ENCODE data around the gene HSPBAP1. TPM values are rescaled to one million over a fixed set of nuclear protein-coding genes. Genes with fewer than 3 reads are reported as not detected.
A peak's percentile ranks its signal among the peaks of the same experiment; 100 is the strongest.

Gene HSPBAP1
- 5.7 and 12.3 TPM in 2 replicates for total RNA-seq (2014; rRNA removed; shearing (Covaris generic))

- DNase-seq (ENCODE audit: low spot score): peak; percentile 88
- in situ Hi-C loops (cut with HindIII; ENCODE audit: low sequenced_read_pairs): no loop called here
Observed at GRCh38 chr3:122793568-122794416, at the start of gene HSPBAP1. Gene HSPBAP1, minus strand, starts transcription at chr3:122793831. Its CDS starts 151 bp downstream, at chr3:122793680.

DNA sequence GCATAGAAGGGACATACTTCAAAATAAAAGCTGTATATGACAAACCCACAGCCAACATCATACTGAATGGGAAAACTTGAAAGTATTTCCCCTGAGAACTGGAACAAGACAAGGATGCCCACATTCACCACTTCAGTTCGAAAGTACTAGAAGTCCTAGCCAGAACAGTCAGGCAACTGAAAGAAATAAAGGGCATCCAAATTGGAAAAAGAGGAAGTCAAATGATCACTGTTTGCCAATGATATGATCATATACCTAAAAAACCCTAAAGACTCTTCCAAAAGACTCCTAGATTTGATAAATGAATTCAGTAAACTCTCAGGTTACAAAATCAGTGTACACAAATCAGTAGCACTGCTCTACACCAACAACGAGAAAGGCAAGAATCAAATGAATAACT, 42.0 kb upstream of the HSPBAP1 start:
- no peak for DNase-seq (ENCODE audit: low spot score)
- in situ Hi-C loops (cut with HindIII; ENCODE audit: low sequenced_read_pairs): no loop called here

GRCh38 chr3:122828281-122828680, 34.6 kb upstream of the HSPBAP1 start:
- in situ Hi-C loops (cut with HindIII; ENCODE audit: low sequenced_read_pairs): no loop called here
- DNase-seq (ENCODE audit: low spot score): no peak

DNA sequence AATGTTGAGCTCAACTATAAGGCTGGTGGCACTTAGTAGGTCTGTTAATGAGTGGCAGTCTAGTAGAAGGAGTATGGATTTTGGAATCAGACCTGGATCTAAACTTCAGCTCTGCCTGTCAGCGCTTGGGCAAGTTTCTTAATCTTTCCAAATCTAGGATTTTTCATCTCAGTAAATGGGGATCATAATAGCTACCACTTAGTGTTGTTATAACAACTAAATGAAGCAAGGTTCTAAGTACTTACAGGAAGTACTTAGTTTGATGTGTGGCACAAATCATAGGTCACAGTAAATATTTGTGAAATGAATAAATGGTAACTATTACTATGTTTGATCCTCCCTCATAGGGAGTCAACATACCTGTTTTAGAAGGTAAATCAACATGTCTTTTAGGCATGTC, 32.6 kb upstream of the HSPBAP1 start:
- in situ Hi-C loops (cut with HindIII; ENCODE audit: low sequenced_read_pairs): no loop called here
- DNase-seq (ENCODE audit: low spot score): no peak

- in situ Hi-C loops (cut with HindIII; ENCODE audit: low sequenced_read_pairs): no loop called here
- DNase-seq (ENCODE audit: low spot score): no peak
Observed at GRCh38 chr3:122825460-122825859, 31.8 kb upstream of the HSPBAP1 start.

DNA sequence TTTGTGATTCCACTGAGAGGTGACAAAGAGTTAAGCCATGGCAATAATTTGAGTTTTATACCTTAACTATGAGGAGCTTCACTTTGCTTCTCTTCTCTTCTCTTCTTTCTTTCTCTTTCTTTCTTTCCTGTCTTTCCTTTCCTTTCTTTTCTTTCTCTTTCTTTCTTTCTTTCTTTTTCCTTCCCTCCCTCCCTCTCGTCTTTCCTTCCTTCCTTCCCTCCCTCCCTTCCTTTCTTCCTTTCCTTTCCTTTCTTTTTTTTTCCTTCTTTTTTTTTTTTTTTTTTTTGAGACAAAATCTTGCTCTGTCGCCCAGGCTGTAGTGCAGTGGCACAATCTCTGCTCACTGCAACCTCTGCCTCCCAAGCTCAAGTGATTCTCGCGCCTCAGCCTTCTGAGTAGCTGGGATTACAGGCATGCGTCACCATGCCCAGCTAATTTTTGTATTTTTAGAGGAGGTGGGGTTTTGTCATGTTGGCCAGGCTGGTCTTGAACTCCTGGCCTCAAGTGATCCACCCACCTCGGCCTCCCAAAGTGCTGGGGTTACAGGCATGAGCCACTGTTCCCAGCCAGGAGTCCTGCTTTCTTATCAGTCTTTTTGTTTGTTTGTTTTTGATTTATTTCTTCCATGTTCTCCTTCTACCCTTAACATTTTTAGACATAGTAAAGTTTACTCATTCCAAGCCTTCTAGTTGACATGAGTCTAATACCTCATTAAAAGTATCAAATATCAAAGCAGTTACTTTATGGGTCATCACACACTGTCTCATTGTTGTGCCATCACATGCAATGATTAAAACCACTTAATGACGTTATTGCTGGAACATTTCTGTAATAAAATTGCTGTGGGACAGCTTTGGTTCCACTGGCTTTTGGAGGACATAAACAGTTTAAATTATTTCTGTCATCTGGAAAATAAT, 31.1 kb upstream of the HSPBAP1 start:
- in situ Hi-C loops (cut with HindIII; ENCODE audit: low sequenced_read_pairs): no loop called here
- DNase-seq (ENCODE audit: low spot score): no peak

GRCh38 chr3:122816587-122816986, 23.0 kb upstream of the HSPBAP1 start:
- no peak for DNase-seq (ENCODE audit: low spot score)
- in situ Hi-C loops (cut with HindIII; ENCODE audit: low sequenced_read_pairs): no loop called here

- no peak for DNase-seq (ENCODE audit: low spot score)
- in situ Hi-C loops (cut with HindIII; ENCODE audit: low sequenced_read_pairs): no loop called here
Observed at GRCh38 chr3:122810734-122811133, 17.1 kb upstream of the HSPBAP1 start.

GRCh38 chr3:122803977-122804376, 10.3 kb upstream of the HSPBAP1 start:
- in situ Hi-C loops (cut with HindIII; ENCODE audit: low sequenced_read_pairs): no loop called here
- no peak for DNase-seq (ENCODE audit: low spot score)

DNA sequence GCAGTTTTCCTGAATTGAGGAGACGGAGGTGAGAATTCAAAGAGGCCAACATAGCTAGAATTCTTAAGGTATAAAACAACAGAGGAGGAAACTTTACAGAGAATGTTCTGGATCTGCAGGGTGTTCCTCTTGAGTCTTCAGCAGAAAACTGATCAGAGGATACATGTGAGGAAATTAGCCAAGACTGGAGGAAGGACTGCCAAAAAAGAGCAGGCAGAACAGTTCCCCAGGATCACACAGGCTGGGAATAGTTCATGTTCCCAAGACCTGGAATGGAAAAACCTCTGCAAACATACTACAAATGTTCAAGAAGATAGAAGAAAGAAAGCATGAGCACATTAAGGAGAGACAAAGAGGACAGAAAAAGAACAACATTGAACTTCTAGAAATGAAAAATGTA, 8.7 kb upstream of the HSPBAP1 start:
- in situ Hi-C loops (cut with HindIII; ENCODE audit: low sequenced_read_pairs): no loop called here

GRCh38 chr3:122800706-122801237, 7.1 kb upstream of the HSPBAP1 start:
- in situ Hi-C loops (cut with HindIII; ENCODE audit: low sequenced_read_pairs): no loop called here
- DNase-seq (ENCODE audit: low spot score): no peak

More for the DNA sequence above, 8.7 kb upstream of the HSPBAP1 start:
- DNase-seq (ENCODE audit: low spot score): no peak

GRCh38 chr3:122800031-122800430, 6.4 kb upstream of the HSPBAP1 start:
- DNase-seq (ENCODE audit: low spot score): no peak
- in situ Hi-C loops (cut with HindIII; ENCODE audit: low sequenced_read_pairs): no loop called here

GRCh38 chr3:122799322-122799721, 5.7 kb upstream of the HSPBAP1 start:
- no peak for DNase-seq (ENCODE audit: low spot score)
- in situ Hi-C loops (cut with HindIII; ENCODE audit: low sequenced_read_pairs): no loop called here

DNA sequence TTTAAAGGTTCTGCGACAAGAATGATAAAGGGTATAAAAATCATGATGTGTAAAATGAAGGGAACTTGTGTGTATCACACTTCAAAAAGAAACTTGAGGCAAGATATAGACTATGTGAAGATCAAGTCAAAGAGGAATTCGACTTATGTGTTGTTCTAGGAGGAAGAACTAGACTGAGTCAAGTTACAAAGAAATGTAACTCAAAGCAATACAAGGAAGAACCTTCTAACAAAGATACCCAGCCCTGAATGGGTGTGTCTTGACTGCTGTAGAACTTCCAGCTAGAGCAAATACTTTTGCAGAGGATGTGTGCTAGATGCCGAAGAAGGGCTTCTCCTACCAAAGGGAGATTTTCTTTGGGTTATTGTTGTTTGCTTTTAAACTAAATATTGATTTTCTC, 3.7 kb upstream of the HSPBAP1 start:
- in situ Hi-C loops (cut with HindIII; ENCODE audit: low sequenced_read_pairs): no loop called here
- no peak for DNase-seq (ENCODE audit: low spot score)

- DNase-seq (ENCODE audit: low spot score): peak; percentile 48
- in situ Hi-C loops (cut with HindIII; ENCODE audit: low sequenced_read_pairs): no loop called here
Observed at GRCh38 chr3:122795674-122796195, 2.1 kb upstream of the HSPBAP1 start.

- peak; percentile 69 for DNase-seq (ENCODE audit: low spot score)
- in situ Hi-C loops (cut with HindIII; ENCODE audit: low sequenced_read_pairs): no loop called here
Observed at GRCh38 chr3:122794779-122795673, 1.4 kb upstream of the HSPBAP1 start, which contains the start of gene SLC49A4. Gene SLC49A4, plus strand, starts transcription at chr3:122795069. Its CDS starts 124 bp downstream, at chr3:122795193.

DNA sequence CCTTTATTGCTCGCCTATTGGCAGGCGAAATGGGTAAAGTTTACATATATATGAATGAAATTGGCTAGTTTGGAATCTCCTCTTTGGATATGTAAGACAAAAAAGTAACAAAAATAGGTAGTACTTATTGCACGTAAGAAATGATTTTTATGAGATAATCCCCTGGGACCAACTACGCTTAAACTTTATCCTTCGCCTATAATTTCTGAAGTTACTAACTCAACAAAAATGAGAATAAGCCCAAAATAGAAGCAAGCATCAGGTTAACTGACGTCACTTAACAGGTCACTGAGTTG, 800 bp upstream of the HSPBAP1 start:
- no peak for DNase-seq (ENCODE audit: low spot score)

DNA sequence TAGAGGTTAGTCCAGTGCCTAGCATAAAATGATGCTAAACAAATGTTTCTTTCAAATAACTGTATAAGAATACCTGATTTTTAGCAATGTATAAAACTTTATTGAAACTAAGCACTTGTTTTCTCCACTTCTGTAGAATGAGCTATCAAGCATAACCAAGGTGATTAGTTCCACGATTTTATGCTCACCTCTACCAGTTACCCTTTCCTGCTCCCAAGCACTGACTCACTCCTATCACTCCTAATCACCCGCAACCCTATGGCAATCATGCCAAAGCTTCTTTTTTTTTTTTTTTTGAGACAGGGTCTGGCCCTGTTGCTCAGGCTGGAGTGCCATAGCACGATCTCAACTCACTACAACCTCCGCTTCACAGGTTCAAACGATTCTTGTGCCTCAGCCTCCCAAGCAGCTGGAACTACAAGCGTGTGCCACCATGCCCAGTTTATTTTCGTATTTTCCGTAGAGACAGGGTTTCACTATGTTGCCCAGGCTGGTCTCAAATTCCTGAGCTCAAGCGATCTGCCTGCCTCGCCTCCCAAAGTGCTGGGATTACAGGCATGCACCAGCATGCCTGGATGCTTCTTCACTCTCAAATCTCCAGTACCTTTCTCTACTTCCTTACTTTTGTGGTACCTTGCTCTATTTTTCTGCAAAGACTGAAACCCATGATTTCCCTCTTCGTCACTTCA, 3.9 kb downstream of the HSPBAP1 start:
- in situ Hi-C loops (cut with HindIII; ENCODE audit: low sequenced_read_pairs): no loop called here
- no peak for DNase-seq (ENCODE audit: low spot score)

More for the DNA sequence above, 800 bp upstream of the HSPBAP1 start:
- in situ Hi-C loops (cut with HindIII; ENCODE audit: low sequenced_read_pairs): no loop called here

All from G401 (cell line).